IMR-90 (cell line): ENCODE measurements around the gene GSTO1. TPM values are rescaled to one million over a fixed set of nuclear protein-coding genes. Genes with fewer than 3 reads are reported as not detected.

Experiments
- ATAC-seq: fragments of 200-7000 bp; cut with Tn5 transposase; 2 replicates; pipeline ENCODE4 v1.9.1; 2020; ENCODE audit warnings: low read depth, mild to moderate bottlenecking, moderate library complexity
- BruUV-seq: library from RNA; stranded (reverse); fragments of 400-500 nt; replicated peaks from 2 replicates; lab custom pipeline; 2021; lab: Mats Ljungman, UMichigan
- CTCF ChIA-PET: fragments of 300-600 bp; formaldehyde crosslinking; extraction: SDS; loops from one replicate; lab custom pipeline; 2021; ENCODE audit warnings: antibody characterized with exemption; lab: Yijun Ruan, JAX
- POLR2A ChIA-PET: fragments of 300-600 bp; sonication (Branson Sonifier 250); formaldehyde crosslinking; loops from one replicate; lab custom pipeline; 2022; ENCODE audit warnings: antibody characterized with exemption; ENCODE audit not compliant: unreplicated experiment; lab: Charles Lee
- DNase-seq: peaks from one replicate; pipeline ENCODE4 v3.0.0; 2013
- H2AFZ ChIP-seq: replicated peaks from 2 replicates; pipeline ENCODE3; 2013; ENCODE audit warnings: low read length, mild to moderate bottlenecking; ENCODE audit not compliant: poor library complexity
- H2AK5ac ChIP-seq: 2 replicates; pipeline ENCODE4 v1.6.1; 2013; ENCODE audit warnings: low read depth, low read length, inconsistent platforms
- H2AK9ac ChIP-seq: replicated peaks from 2 replicates; pipeline ENCODE3; 2013; ENCODE audit warnings: mild to moderate bottlenecking, low read depth, low read length, moderate library complexity; ENCODE audit not compliant: poor library complexity
- H2BK120ac ChIP-seq: 2 replicates; pipeline ENCODE4 v1.6.1; 2013; ENCODE audit warnings: low read depth, low read length, inconsistent platforms
- H2BK15ac ChIP-seq: 3 replicates; pipeline ENCODE4 v1.6.1; 2013; ENCODE audit warnings: low read depth, low read length, inconsistent platforms
- H2BK20ac ChIP-seq: 2 replicates; pipeline ENCODE4 v1.6.1; 2013; ENCODE audit warnings: low read depth, mild to moderate bottlenecking, inconsistent platforms, low read length, moderate library complexity
- H2BK5ac ChIP-seq: 2 replicates; pipeline ENCODE4 v1.6.1; 2013; ENCODE audit warnings: mild to moderate bottlenecking, low read depth, low read length, inconsistent platforms; ENCODE audit not compliant: poor library complexity, severe bottlenecking
- H3K14ac ChIP-seq: replicated peaks from 2 replicates; pipeline ENCODE4 v1.6.1; 2013; ENCODE audit warnings: low read depth, low read length, inconsistent platforms
- H3K18ac ChIP-seq: 2 replicates; pipeline ENCODE4 v1.6.1; 2013; ENCODE audit warnings: low read depth, low read length, control low read depth
- H3K23ac ChIP-seq: 2 replicates; pipeline ENCODE4 v1.6.1; 2013; ENCODE audit warnings: low read depth, low read length, inconsistent platforms
- H3K27ac ChIP-seq: 2 replicates; pipeline ENCODE4 v1.5.1; 2013; ENCODE audit warnings: mild to moderate bottlenecking, control low read depth, low read length; ENCODE audit not compliant: insufficient read depth
- H3K27me3 ChIP-seq: 2 replicates; pipeline ENCODE4 v1.6.1; 2013; ENCODE audit warnings: low read length; ENCODE audit not compliant: control insufficient read depth, insufficient read depth
- H3K36me3 ChIP-seq: 2 replicates; pipeline ENCODE4 v1.6.1; 2013; ENCODE audit warnings: low read length, mixed read lengths; ENCODE audit not compliant: control insufficient read depth, insufficient read depth
- H3K4ac ChIP-seq: 2 replicates; pipeline ENCODE4 v1.6.1; 2013; ENCODE audit warnings: low read depth, low read length, inconsistent platforms
- H3K4me1 ChIP-seq: 2 replicates; pipeline ENCODE4 v1.6.1; 2013; ENCODE audit warnings: low read length, mixed read lengths; ENCODE audit not compliant: control insufficient read depth, insufficient read depth
- H3K4me2 ChIP-seq: 2 replicates; pipeline ENCODE4 v1.6.1; 2013; ENCODE audit warnings: low read depth, mild to moderate bottlenecking, control low read depth, low read length, moderate library complexity
- H3K4me3 ChIP-seq: 2 replicates; pipeline ENCODE4 v1.5.1; 2013; ENCODE audit warnings: low read depth, mild to moderate bottlenecking, control low read depth, low read length, moderate library complexity; ENCODE audit not compliant: insufficient read depth
- H3K56ac ChIP-seq: 2 replicates; pipeline ENCODE4 v1.6.1; 2013; ENCODE audit warnings: low read length, inconsistent platforms; ENCODE audit not compliant: insufficient read depth; ENCODE audit errors: extremely low read depth
- H3K79me1 ChIP-seq, 2 experiments: 2 replicates each; pipeline ENCODE4 v1.6.1; 2013; ENCODE audit warnings: low read length in 2 of 2, inconsistent platforms in 1 of 2, low read depth in 1 of 2
- H3K9ac ChIP-seq: 2 replicates; pipeline ENCODE4 v1.6.1; 2013; ENCODE audit warnings: low read depth, low read length, control low read depth
- H3K9me1 ChIP-seq: 2 replicates; pipeline ENCODE4 v1.6.1; 2013; ENCODE audit warnings: low read length, inconsistent platforms; ENCODE audit not compliant: insufficient read depth
- H3K9me3 ChIP-seq: 2 replicates; pipeline ENCODE4 v1.6.1; 2013; ENCODE audit warnings: low read length; ENCODE audit not compliant: control insufficient read depth, insufficient read depth
- H4K20me1 ChIP-seq: 2 replicates; pipeline ENCODE4 v1.6.1; 2013; ENCODE audit warnings: low read length, inconsistent platforms; ENCODE audit not compliant: insufficient read depth
- H4K5ac ChIP-seq: 2 replicates; pipeline ENCODE4 v1.6.1; 2013; ENCODE audit warnings: mild to moderate bottlenecking, low read depth, low read length, control low read depth
- H4K8ac ChIP-seq, 2 experiments: 2 replicates each; pipeline ENCODE4 v1.6.1; 2013; ENCODE audit warnings: low read depth in 2 of 2, low read length in 2 of 2, control low read depth in 1 of 2, inconsistent platforms in 1 of 2
- H4K91ac ChIP-seq: 2 replicates; pipeline ENCODE4 v1.6.1; 2013; ENCODE audit warnings: low read depth, low read length, inconsistent platforms; ENCODE audit not compliant: insufficient read depth
- NFE2L2 ChIP-seq: fragments of 150-350 bp; IDR thresholded peaks from 2 replicates; pipeline ENCODE4 v1.6.1; 2016; ENCODE audit warnings: low read depth, mild to moderate bottlenecking, low read length
- whole genome bisulfite sequencing, 2 experiments: methylation state at CpG; one replicate each; pipeline versions ENCODE4 v1.1.5 to v1.1.7; 2013; ENCODE audit warnings: missing lambda C conversion rate in 2 of 2; ENCODE audit not compliant: insufficient read length in 1 of 2; ENCODE audit errors: extremely low coverage in 2 of 2; 5-methylcytosine and 5-hydroxymethylcytosine counted together
- dilution Hi-C: fragments of 300-500 bp; cut with HindIII; formaldehyde crosslinking; loops from one replicate; pipeline ENCODE4 v1.14.3; 2018; ENCODE audit warnings: low sequenced_read_pairs; ENCODE audit not compliant: unreplicated experiment
- in situ Hi-C: fragments of 300-500 bp; cut with MboI; formaldehyde crosslinking; loops from 3 replicates; pipeline ENCODE4 v1.14.3; 2019; ENCODE audit warnings: low sequenced_read_pairs, inconsistent platforms, mixed read lengths
- intact Hi-C: fragments of 100-400 bp; cut with micrococcal nuclease; formaldehyde crosslinking; loops from 2 replicates; pipeline ENCODE4 v1.10.0; 2022
- polyA plus RNA-seq, 3 experiments: library from polyadenylated mRNA; depleted of rRNA; stranded (reverse); fragments of >200 nt; gene quantifications; 2 replicates each; pipeline ENCODE4 v1.2.3, GENCODE V29; 2012; ENCODE audit warnings: low replicate concordance in 1 of 3
- total RNA-seq: library from RNA; depleted of rRNA; stranded (reverse); fragments of >200 nt; gene quantifications from 2 replicates; pipeline ENCODE4 v1.2.3, GENCODE V29; 2012
- TF ChIP-seq, protein P1 (sequence below): fragments of 150-350 bp; IDR thresholded peaks from 2 replicates; pipeline ENCODE4 v1.6.1; 2017; ENCODE audit warnings: mild to moderate bottlenecking, antibody characterized with exemption, low read length, low read depth

GSTO1 gene
- total and polyA plus RNA-seq, 2 of the 4 experiments (the other 2 are of a cell fraction), result 186 to 258 TPM

DNA sequence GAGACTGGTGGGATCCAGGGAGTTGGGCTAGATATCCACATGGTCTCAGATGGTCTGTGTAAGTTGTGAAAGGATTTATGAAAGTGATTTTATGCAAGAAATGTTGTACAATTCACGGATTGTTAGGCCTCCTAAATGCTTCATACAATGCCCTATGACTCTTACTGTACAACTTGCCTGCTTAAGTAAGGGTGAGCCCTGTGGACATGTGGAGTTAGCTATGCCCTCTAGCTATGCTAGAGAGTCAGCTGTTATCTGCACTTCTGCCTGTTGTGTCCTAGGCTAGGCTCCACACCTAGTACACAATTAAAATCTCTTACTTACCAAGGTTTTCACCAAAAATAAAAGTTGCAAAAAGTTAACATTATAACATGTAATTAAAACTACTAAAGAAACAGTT, 20.9 kb upstream of the GSTO1 start:
- no peak for DNase-seq
- H3K9me3 ChIP-seq, result no peaks in the 10 kb centered on the region
- no peak overlapping the region for H2BK120ac ChIP-seq
- POLR2A ChIA-PET, result no interaction called here
- no peak overlapping the region for H2BK5ac ChIP-seq
- no peak overlapping the region for H3K56ac ChIP-seq
- dilution Hi-C loops (no loop called here), in situ Hi-C loops (no loop called here), intact Hi-C loops (no loop called here)
- no CpG with 5 or more reads among the region's 1 CpG for WGBS, 2 experiments
- H4K20me1 ChIP-seq, result no peaks in the 10 kb centered on the region
- H3K23ac ChIP-seq, result no peak overlapping the region
- no peak overlapping the region for H2BK20ac ChIP-seq
- H4K91ac ChIP-seq, result no peak overlapping the region
- no peak overlapping the region for H3K4ac ChIP-seq
- no TSS peak for BruUV-seq
- no peaks in the 10 kb centered on the region for H3K36me3 ChIP-seq
- no peak overlapping the region for H3K14ac ChIP-seq
- no peak overlapping the region for H3K18ac ChIP-seq
- no peak overlapping the region for H2AFZ ChIP-seq
- H3K79me1 ChIP-seq, result no peaks in the 10 kb centered on the region
- no peaks in the 10 kb centered on the region for H3K4me1 ChIP-seq
- ATAC-seq, result no peak
- H3K27me3 ChIP-seq, result peaks cover 2% of the 10 kb centered on the region; the same call in 1 of the 2 replicates
- H3K27ac ChIP-seq, result no peak overlapping the region
- TF ChIP-seq, protein P1, sequence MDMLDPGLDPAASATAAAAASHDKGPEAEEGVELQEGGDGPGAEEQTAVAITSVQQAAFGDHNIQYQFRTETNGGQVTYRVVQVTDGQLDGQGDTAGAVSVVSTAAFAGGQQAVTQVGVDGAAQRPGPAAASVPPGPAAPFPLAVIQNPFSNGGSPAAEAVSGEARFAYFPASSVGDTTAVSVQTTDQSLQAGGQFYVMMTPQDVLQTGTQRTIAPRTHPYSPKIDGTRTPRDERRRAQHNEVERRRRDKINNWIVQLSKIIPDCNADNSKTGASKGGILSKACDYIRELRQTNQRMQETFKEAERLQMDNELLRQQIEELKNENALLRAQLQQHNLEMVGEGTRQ, result no peak
- TF ChIP-seq NFE2L2, result no peak
- H3K4me2 ChIP-seq, result no peak overlapping the region
- CTCF ChIA-PET, result no interaction called here
- no peak overlapping the region for H4K8ac ChIP-seq
- no peak overlapping the region for H2BK15ac ChIP-seq
- no peak overlapping the region for H3K9ac ChIP-seq
- no peak overlapping the region for H2AK5ac ChIP-seq
- no peaks in the 10 kb centered on the region for H3K9me1 ChIP-seq
- H4K5ac ChIP-seq, result no peak overlapping the region
- no peak overlapping the region for H3K4me3 ChIP-seq
- H2AK9ac ChIP-seq, result no peak overlapping the region
